ENCODE data around the gene PINLYP.
"Not testable (repeated sequence)": the region's sequence is repeated elsewhere in the genome, so short reads cannot be mapped to it uniquely, and the experiment has no call there.

GRCh38 chr19:43587029-43587428 lies 11.4 kb downstream of the PINLYP start:
- TF ChIP-seq ZFP30 (CRISPR knock-in tag; IDR thresholded peaks at IDR 0.05); TOX (CRISPR knock-in tag; IDR thresholded peaks at IDR 0.05; ENCODE audit: borderline replicate concordance); TCF4 (CRISPR knock-in tag; IDR thresholded peaks at IDR 0.05; ENCODE audit: borderline replicate concordance); ESRRG (CRISPR knock-in tag; IDR thresholded peaks at IDR 0.05); BACH2 (CRISPR knock-in tag; IDR thresholded peaks at IDR 0.05; ENCODE audit: borderline replicate concordance); SNAI2 (CRISPR knock-in tag; IDR thresholded peaks at IDR 0.05); RARB (CRISPR knock-in tag; IDR thresholded peaks at IDR 0.05); ZC3H10 (CRISPR knock-in tag; IDR thresholded peaks at IDR 0.05); ARNTL (CRISPR knock-in tag; IDR thresholded peaks at IDR 0.05; ENCODE audit: borderline replicate concordance, low read depth); GLIS3 (CRISPR knock-in tag; IDR thresholded peaks at IDR 0.05): not testable (repeated sequence)
- TF ChIP-seq, protein P1, sequence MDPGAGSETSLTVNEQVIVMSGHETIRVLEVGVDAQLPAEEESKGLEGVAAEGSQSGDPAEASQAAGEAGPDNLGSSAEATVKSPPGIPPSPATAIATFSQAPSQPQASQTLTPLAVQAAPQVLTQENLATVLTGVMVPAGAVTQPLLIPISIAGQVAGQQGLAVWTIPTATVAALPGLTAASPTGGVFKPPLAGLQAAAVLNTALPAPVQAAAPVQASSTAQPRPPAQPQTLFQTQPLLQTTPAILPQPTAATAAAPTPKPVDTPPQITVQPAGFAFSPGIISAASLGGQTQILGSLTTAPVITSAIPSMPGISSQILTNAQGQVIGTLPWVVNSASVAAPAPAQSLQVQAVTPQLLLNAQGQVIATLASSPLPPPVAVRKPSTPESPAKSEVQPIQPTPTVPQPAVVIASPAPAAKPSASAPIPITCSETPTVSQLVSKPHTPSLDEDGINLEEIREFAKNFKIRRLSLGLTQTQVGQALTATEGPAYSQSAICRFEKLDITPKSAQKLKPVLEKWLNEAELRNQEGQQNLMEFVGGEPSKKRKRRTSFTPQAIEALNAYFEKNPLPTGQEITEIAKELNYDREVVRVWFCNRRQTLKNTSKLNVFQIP (CRISPR knock-in tag; IDR thresholded peaks at IDR 0.05; ENCODE audit: borderline replicate concordance, low read depth) = not testable (repeated sequence)
